ENCODE results near the gene ARHGAP19. TPM values are rescaled to one million over a fixed set of nuclear protein-coding genes. Genes with fewer than 3 reads are reported as not detected.

ARHGAP19 gene
- total RNA-seq, 3 donors from 2014 or later, result 6.4 to 34.4 (median 14.4) TPM

- H3K9me3 ChIP-seq, result no peaks in the 10 kb centered on the region
- DNase-seq (ENCODE audit: low spot score in 2 of 2), result no peak
- intact Hi-C loops (cut with DNase I; ENCODE audit: low total_unique reads), result no loop called here
Observed at GRCh38 chr10:97203220-97203619, 89.2 kb downstream of the ARHGAP19 start.

DNA sequence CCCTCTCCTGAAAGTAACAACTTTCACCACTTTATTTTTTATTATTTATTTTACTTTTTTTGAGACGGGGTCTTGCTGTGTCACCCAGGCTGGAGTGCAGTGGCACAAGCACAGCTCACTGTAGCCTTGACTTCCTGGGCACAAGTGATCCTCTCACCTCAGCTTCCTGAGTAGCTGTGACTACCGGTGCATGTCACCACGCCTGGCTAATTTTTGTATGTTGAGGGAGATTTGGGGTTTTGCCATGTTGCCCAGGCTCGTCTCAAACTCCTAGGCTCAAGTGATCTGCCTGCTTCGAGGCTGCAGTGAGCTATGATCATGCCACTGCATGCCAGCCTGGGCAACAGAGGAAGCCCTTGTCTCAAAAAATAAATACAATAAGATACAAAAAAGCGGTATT, 91.8 kb downstream of the ARHGAP19 start:
- Histone ChIP-seq H3K27ac (no peak overlapping the region), H3K9me3 (no peaks in the 10 kb centered on the region), H3K27me3 (no peaks in the 10 kb centered on the region), H3K4me1 (no peaks in the 10 kb centered on the region), H3K4me3 (no peak overlapping the region), H3K36me3 (no peaks in the 10 kb centered on the region)
- intact Hi-C loops (cut with DNase I; ENCODE audit: low total_unique reads), result no loop called here
- DNase-seq (ENCODE audit: low spot score in 2 of 2), result peak in 1 of 2 donors; percentile 10
- no peak for TF ChIP-seq POLR2AphosphoS5 (IDR thresholded peaks at IDR 0.05)
- TF ChIP-seq CTCF (IDR thresholded peaks at IDR 0.05), result no peak
- no peak for TF ChIP-seq POLR2A (IDR thresholded peaks at IDR 0.05)

More at GRCh38 chr10:97203220-97203619, 89.2 kb downstream of the ARHGAP19 start:
- Histone ChIP-seq H3K4me1 (no peaks in the 10 kb centered on the region), H3K27ac (no peak overlapping the region), H3K4me3 (no peak overlapping the region), H3K36me3 (no peaks in the 10 kb centered on the region), H3K27me3 (no peaks in the 10 kb centered on the region)
- no peak for TF ChIP-seq POLR2AphosphoS5 (IDR thresholded peaks at IDR 0.05)
- TF ChIP-seq POLR2A (IDR thresholded peaks at IDR 0.05), result no peak
- no peak for TF ChIP-seq CTCF (IDR thresholded peaks at IDR 0.05)

- intact Hi-C loops (cut with DNase I; ENCODE audit: low total_unique reads), result no loop called here
- Histone ChIP-seq H3K9me3 (no peaks in the 10 kb centered on the region), H3K4me3 (no peak overlapping the region), H3K4me1 (no peaks in the 10 kb centered on the region), H3K36me3 (no peaks in the 10 kb centered on the region), H3K27ac (no peak overlapping the region), H3K27me3 (no peaks in the 10 kb centered on the region)
- no peak for TF ChIP-seq POLR2AphosphoS5 (IDR thresholded peaks at IDR 0.05)
- no peak for TF ChIP-seq CTCF (IDR thresholded peaks at IDR 0.05)
- no peak for TF ChIP-seq POLR2A (IDR thresholded peaks at IDR 0.05)
- no peak for DNase-seq (ENCODE audit: low spot score in 2 of 2)
Observed at GRCh38 chr10:97199152-97199551, 93.3 kb downstream of the ARHGAP19 start.

DNA sequence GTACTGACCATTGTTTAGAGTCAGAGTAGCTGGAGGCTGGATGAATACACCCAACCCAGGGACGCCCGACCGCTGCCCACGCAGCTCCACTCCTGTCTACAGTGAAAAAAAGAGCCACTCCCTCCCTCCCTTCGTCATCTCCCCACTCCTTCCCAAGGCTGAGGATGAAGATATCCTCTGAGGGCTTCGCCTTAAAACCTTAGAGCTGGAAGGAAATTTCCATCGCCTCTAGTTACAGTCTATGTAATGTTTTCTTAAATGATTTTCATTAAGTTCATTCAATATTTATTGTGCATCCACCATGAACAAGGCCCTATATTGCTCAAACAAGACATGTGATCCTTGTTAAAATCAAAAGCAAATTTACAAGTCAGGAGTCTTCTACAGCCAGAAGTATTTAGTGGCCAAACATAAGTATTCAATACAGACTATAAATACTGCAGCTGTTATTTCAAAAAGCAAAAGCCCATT, 95.4 kb downstream of the ARHGAP19 start:
- TF ChIP-seq POLR2AphosphoS5 (IDR thresholded peaks at IDR 0.05) (no peak), POLR2A (IDR thresholded peaks at IDR 0.05) (no peak), CTCF (IDR thresholded peaks at IDR 0.05) (no peak)
- Histone ChIP-seq H3K36me3 (no peaks in the 10 kb centered on the region), H3K9me3 (no peaks in the 10 kb centered on the region), H3K4me3 (no peak overlapping the region), H3K27me3 (no peaks in the 10 kb centered on the region), H3K27ac (no peak overlapping the region), H3K4me1 (no peaks in the 10 kb centered on the region)
- DNase-seq (ENCODE audit: low spot score in 2 of 2), result no peak
- intact Hi-C loops (cut with DNase I; ENCODE audit: low total_unique reads), result no loop called here

DNA sequence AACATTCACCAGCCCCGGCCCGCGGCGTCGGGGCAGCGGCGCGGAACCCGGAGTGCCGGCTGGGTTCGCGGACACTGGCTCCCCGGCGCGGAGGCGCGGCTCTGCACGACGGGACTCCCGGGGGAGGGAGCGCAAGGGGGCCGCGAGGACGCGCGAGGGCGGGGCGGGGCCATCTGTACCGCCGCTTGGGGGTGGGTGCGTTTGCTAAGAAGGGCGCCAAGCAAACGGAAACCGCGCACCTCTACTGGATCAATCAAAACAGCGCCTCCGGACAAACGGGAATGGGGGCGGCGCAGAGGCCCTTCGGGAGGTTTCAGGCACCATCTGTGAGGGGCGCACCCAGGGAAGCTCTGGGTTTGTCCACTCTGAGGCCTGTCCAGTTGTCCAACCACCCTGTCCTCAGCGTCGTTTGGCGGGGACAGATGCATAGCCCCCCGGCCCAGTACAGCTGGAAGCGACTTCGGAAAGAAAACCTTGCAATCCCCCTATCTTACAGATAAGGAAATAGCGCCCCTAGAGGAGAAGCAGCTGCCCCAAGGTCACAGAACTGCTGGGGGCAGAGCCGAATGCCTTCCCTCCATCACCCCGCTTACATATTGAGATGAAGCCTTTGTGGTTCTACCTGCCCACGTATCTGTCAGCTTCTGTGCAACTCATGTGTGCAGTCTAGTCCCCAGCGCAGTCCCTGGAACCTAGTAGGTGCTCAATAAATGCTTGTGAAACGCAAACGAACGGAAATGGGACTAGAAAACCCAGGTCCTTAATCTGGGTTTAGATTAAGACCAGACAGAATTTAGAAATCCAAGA, 96.0 kb downstream of the ARHGAP19 start:
- H3K4me3 ChIP-seq, result peak overlapping the region; percentile 41 to 67 (median 54)
- H3K36me3 ChIP-seq, result no peaks in the 10 kb centered on the region
- intact Hi-C loops (cut with DNase I; ENCODE audit: low total_unique reads), result no loop called here
- TF ChIP-seq POLR2AphosphoS5 (IDR thresholded peaks at IDR 0.05), result no peak
- peak in 2 of 3 donors; percentile 28 to 42 for TF ChIP-seq CTCF (IDR thresholded peaks at IDR 0.05)
- peak in 1 of 2 donors; percentile 54 for DNase-seq (ENCODE audit: low spot score in 2 of 2)
- H3K27ac ChIP-seq, result no peak overlapping the region
- no peaks in the 10 kb centered on the region for H3K4me1 ChIP-seq
- no peaks in the 10 kb centered on the region for H3K27me3 ChIP-seq
- H3K9me3 ChIP-seq, result no peaks in the 10 kb centered on the region
